Measurements from ENCODE around the gene PLEKHG4B. TPM values are rescaled to one million over a fixed set of nuclear protein-coding genes. Genes with fewer than 3 reads are reported as not detected.
"Not testable (repeated sequence)": the region's sequence is repeated elsewhere in the genome, so short reads cannot be mapped to it uniquely, and the experiment has no call there.

The PLEKHG4B gene
- polyA plus RNA-seq, 5 donors = 10.7 to 16.9 (median 15.4) TPM

- no peak for DNase-seq
These were observed 133.4 kb downstream of the PLEKHG4B start for GRCh38 chr5:225334-225733.

- DNase-seq = not testable (repeated sequence)
These were observed 135.4 kb downstream of the PLEKHG4B start for GRCh38 chr5:227375-227774.

GRCh38 chr5:228886-229285 lies 136.9 kb downstream of the PLEKHG4B start:
- DNase-seq = no peak

GRCh38 chr5:230711-231110 lies 138.7 kb downstream of the PLEKHG4B start:
- DNase-seq = no peak

GRCh38 chr5:231661-232060 lies 139.7 kb downstream of the PLEKHG4B start:
- DNase-seq = no peak

- DNase-seq = not testable (repeated sequence)
These were observed 141.5 kb downstream of the PLEKHG4B start for GRCh38 chr5:233426-233825.

- no peak for DNase-seq
These were observed 142.5 kb downstream of the PLEKHG4B start for GRCh38 chr5:234450-234849.

GRCh38 chr5:235527-235926 lies 143.6 kb downstream of the PLEKHG4B start:
- not testable (repeated sequence) for DNase-seq

- DNase-seq = not testable (repeated sequence)
These were observed 146.0 kb downstream of the PLEKHG4B start for GRCh38 chr5:237931-238330.

Other genes starting within 250 kb of the PLEKHG4B start
- gene LRRC14B, start 99.3 kb downstream of the PLEKHG4B start, polyA plus RNA-seq (ENCODE audit: insufficient read depth in 1 of 5, insufficient read length in 5 of 5, low replicate concordance in 1 of 5) = 1 to 10 TPM in 1 of 5 donors, under 1 TPM in 2, not detected in 2; 0.14 to 1.6 (median 0.16) TPM
- 10 to 100 TPM; 11.6 to 16.1 (median 12.3) TPM for gene CCDC127, start 126.0 kb downstream of the PLEKHG4B start, polyA plus RNA-seq (ENCODE audit: insufficient read depth in 1 of 5, insufficient read length in 5 of 5, low replicate concordance in 1 of 5)
- 100 to 1,000 TPM in 2 of 5 donors, 10 to 100 TPM in 3; 89.1 to 112 (median 96.3) TPM for gene SDHA, start 126.2 kb downstream of the PLEKHG4B start, polyA plus RNA-seq (ENCODE audit: insufficient read depth in 1 of 5, insufficient read length in 5 of 5, low replicate concordance in 1 of 5)
- 100 to 1,000 TPM; 124 to 143 (median 126) TPM for gene PDCD6, start 179.5 kb downstream of the PLEKHG4B start, polyA plus RNA-seq (ENCODE audit: insufficient read depth in 1 of 5, insufficient read length in 5 of 5, low replicate concordance in 1 of 5)
- gene AHRR, start 229.5 kb downstream of the PLEKHG4B start, polyA plus RNA-seq (ENCODE audit: insufficient read depth in 1 of 5, insufficient read length in 5 of 5, low replicate concordance in 1 of 5) = 1 to 10 TPM; 2.5 to 7.6 (median 4.9) TPM